T-helper 2 cell treated with Interferon-gamma antibody and Interleukin-4, amounts not matched to agents 5 μg/mL and 100 μg/mL, for 36 hours (primary cell): ENCODE data around the gene NMB.
"Not testable (repeated sequence)": the region's sequence is repeated elsewhere in the genome, so short reads cannot be mapped to it uniquely, and the experiment has no call there.

Experiments
- DNase-seq: peaks from one replicate; pipeline ENCODE4 v3.0.0; 2021; ENCODE audit warnings: low spot score
- H3K27ac Mint-ChIP-seq: one replicate; pipeline ENCODE4 v1.8.0; 2021; ENCODE audit warnings: mild to moderate bottlenecking, mixed read lengths
- H3K27me3 Mint-ChIP-seq: one replicate; pipeline ENCODE4 v1.8.0; 2021; ENCODE audit warnings: low read depth, mixed read lengths
- H3K36me3 Mint-ChIP-seq: one replicate; pipeline ENCODE4 v1.8.0; 2021; ENCODE audit warnings: low read depth, mixed read lengths
- H3K4me1 Mint-ChIP-seq: one replicate; pipeline ENCODE4 v1.8.0; 2021; ENCODE audit warnings: low read depth, mixed read lengths
- H3K4me3 Mint-ChIP-seq: one replicate; pipeline ENCODE4 v1.8.0; 2022; ENCODE audit warnings: mild to moderate bottlenecking, moderate library complexity, mixed read lengths
- H3K9me3 Mint-ChIP-seq: one replicate; pipeline ENCODE4 v1.8.0; 2021; ENCODE audit warnings: mixed read lengths

The NMB gene

GRCh38 chr15:84645997-84646396 is 12.0 kb downstream of the NMB start:
- peaks cover 52% of the 10 kb centered on the region for H3K36me3 Mint-ChIP-seq
- H3K27ac Mint-ChIP-seq: no peak overlapping the region
- H3K4me3 Mint-ChIP-seq: no peak overlapping the region
- no peak for DNase-seq
- H3K9me3 Mint-ChIP-seq: no peaks in the 10 kb centered on the region
- H3K4me1 Mint-ChIP-seq: peaks cover 10% of the 10 kb centered on the region
- no peaks in the 10 kb centered on the region for H3K27me3 Mint-ChIP-seq

- Mint-ChIP-seq H3K9me3 (no peaks in the 10 kb centered on the region), H3K27me3 (no peaks in the 10 kb centered on the region), H3K4me3 (no peak overlapping the region), H3K36me3 (peaks cover 54% of the 10 kb centered on the region), H3K27ac (no peak overlapping the region), H3K4me1 (peaks cover 13% of the 10 kb centered on the region)
- no peak for DNase-seq
Measured at GRCh38 chr15:84645496-84645895, 12.5 kb downstream of the NMB start.

GRCh38 chr15:84643838-84644237 is 14.2 kb downstream of the NMB start:
- Mint-ChIP-seq H3K4me1 (peaks cover 13% of the 10 kb centered on the region), H3K9me3 (no peaks in the 10 kb centered on the region), H3K27ac (no peak overlapping the region), H3K36me3 (peaks cover 60% of the 10 kb centered on the region), H3K27me3 (no peaks in the 10 kb centered on the region), H3K4me3 (no peak overlapping the region)
- DNase-seq: no peak

GRCh38 chr15:84642640-84643039 is 15.4 kb downstream of the NMB start:
- peaks cover 60% of the 10 kb centered on the region for H3K36me3 Mint-ChIP-seq
- DNase-seq, H3K9me3 Mint-ChIP-seq, H3K27ac Mint-ChIP-seq, H3K4me3 Mint-ChIP-seq, H3K27me3 Mint-ChIP-seq: not testable (repeated sequence)
- H3K4me1 Mint-ChIP-seq: peaks cover 13% of the 10 kb centered on the region

GRCh38 chr15:84641871-84642270 is 16.1 kb downstream of the NMB start:
- H3K9me3 Mint-ChIP-seq, H3K4me3 Mint-ChIP-seq, H3K27me3 Mint-ChIP-seq, H3K27ac Mint-ChIP-seq, DNase-seq: not testable (repeated sequence)
- peaks cover 61% of the 10 kb centered on the region for H3K36me3 Mint-ChIP-seq
- peaks cover 13% of the 10 kb centered on the region for H3K4me1 Mint-ChIP-seq

- H3K27ac Mint-ChIP-seq: peak overlapping the region; percentile 34
- no peak for DNase-seq
- peaks cover 53% of the 10 kb centered on the region for H3K36me3 Mint-ChIP-seq
- peaks cover 32% of the 10 kb centered on the region for H3K4me1 Mint-ChIP-seq
- no peak overlapping the region for H3K4me3 Mint-ChIP-seq
- H3K9me3 Mint-ChIP-seq: no peaks in the 10 kb centered on the region
- no peaks in the 10 kb centered on the region for H3K27me3 Mint-ChIP-seq
Measured at GRCh38 chr15:84638103-84638502, 19.9 kb downstream of the NMB start.

- peaks cover 33% of the 10 kb centered on the region for H3K36me3 Mint-ChIP-seq
- DNase-seq: no peak
- peaks cover 41% of the 10 kb centered on the region for H3K4me1 Mint-ChIP-seq
- peak overlapping the region; percentile 90 for H3K4me3 Mint-ChIP-seq
- H3K27ac Mint-ChIP-seq: peak overlapping the region; percentile 61
- H3K27me3 Mint-ChIP-seq: no peaks in the 10 kb centered on the region
- no peaks in the 10 kb centered on the region for H3K9me3 Mint-ChIP-seq
Measured at GRCh38 chr15:84634228-84634837, 23.7 kb downstream of the NMB start.

- H3K4me1 Mint-ChIP-seq: peaks cover 40% of the 10 kb centered on the region
- no peaks in the 10 kb centered on the region for H3K9me3 Mint-ChIP-seq
- peak; percentile 77 for DNase-seq
- H3K36me3 Mint-ChIP-seq: peaks cover 29% of the 10 kb centered on the region
- H3K27me3 Mint-ChIP-seq: no peaks in the 10 kb centered on the region
- H3K27ac Mint-ChIP-seq: peak overlapping the region; percentile 96
- H3K4me3 Mint-ChIP-seq: peak overlapping the region; percentile 95
Measured at GRCh38 chr15:84633311-84634227, 24.4 kb downstream of the NMB start.

- no peaks in the 10 kb centered on the region for H3K9me3 Mint-ChIP-seq
- peaks cover 33% of the 10 kb centered on the region for H3K4me1 Mint-ChIP-seq
- no peaks in the 10 kb centered on the region for H3K27me3 Mint-ChIP-seq
- H3K4me3 Mint-ChIP-seq: peak overlapping the region; percentile 84
- H3K27ac Mint-ChIP-seq: peak overlapping the region; percentile 85
- DNase-seq: no peak
- peaks cover 17% of the 10 kb centered on the region for H3K36me3 Mint-ChIP-seq
Measured at GRCh38 chr15:84631706-84632272, 26.2 kb downstream of the NMB start.

GRCh38 chr15:84629033-84629432 is 29.0 kb downstream of the NMB start:
- no peak overlapping the region for H3K4me3 Mint-ChIP-seq
- H3K27me3 Mint-ChIP-seq: no peaks in the 10 kb centered on the region
- H3K27ac Mint-ChIP-seq: no peak overlapping the region
- peaks cover 8% of the 10 kb centered on the region for H3K36me3 Mint-ChIP-seq
- H3K4me1 Mint-ChIP-seq: peaks cover 15% of the 10 kb centered on the region
- no peak for DNase-seq
- peaks cover 5% of the 10 kb centered on the region for H3K9me3 Mint-ChIP-seq

GRCh38 chr15:84625123-84625522 is 32.9 kb downstream of the NMB start:
- Mint-ChIP-seq H3K4me3 (no peak overlapping the region), H3K27ac (no peak overlapping the region), H3K9me3 (peaks cover 34% of the 10 kb centered on the region), H3K27me3 (no peaks in the 10 kb centered on the region), H3K36me3 (peaks cover 38% of the 10 kb centered on the region), H3K4me1 (peaks cover 2% of the 10 kb centered on the region)
- no peak for DNase-seq

GRCh38 chr15:84624359-84624758 is 33.6 kb downstream of the NMB start:
- H3K36me3 Mint-ChIP-seq: peaks cover 44% of the 10 kb centered on the region
- H3K27ac Mint-ChIP-seq: no peak overlapping the region
- H3K27me3 Mint-ChIP-seq: no peaks in the 10 kb centered on the region
- H3K4me1 Mint-ChIP-seq: no peaks in the 10 kb centered on the region
- H3K4me3 Mint-ChIP-seq: no peak overlapping the region
- DNase-seq: no peak
- H3K9me3 Mint-ChIP-seq: peaks cover 41% of the 10 kb centered on the region

- DNase-seq: no peak
- Mint-ChIP-seq H3K27ac (no peak overlapping the region), H3K27me3 (no peaks in the 10 kb centered on the region), H3K36me3 (peaks cover 49% of the 10 kb centered on the region), H3K9me3 (peaks cover 43% of the 10 kb centered on the region), H3K4me3 (no peak overlapping the region), H3K4me1 (no peaks in the 10 kb centered on the region)
Measured at GRCh38 chr15:84621358-84621979, 36.5 kb downstream of the NMB start.

- Mint-ChIP-seq H3K4me3 (no peak overlapping the region), H3K27me3 (no peaks in the 10 kb centered on the region), H3K9me3 (peaks cover 43% of the 10 kb centered on the region), H3K36me3 (peaks cover 49% of the 10 kb centered on the region), H3K4me1 (no peaks in the 10 kb centered on the region), H3K27ac (no peak overlapping the region)
- no peak for DNase-seq
Measured at GRCh38 chr15:84620626-84621025, 37.4 kb downstream of the NMB start.
